Inferior parietal cortex (tissue), 1 donor: Measurements from ENCODE around the gene DDX23.
A peak's percentile ranks its signal among the peaks of the same experiment; 100 is the strongest.

ENCODE experiments used
- DNase-seq: peaks from one replicate; pipeline ENCODE4 v3.0.0-alpha.2; 2016; ENCODE audit errors: extremely low spot score

Gene DDX23

DNA sequence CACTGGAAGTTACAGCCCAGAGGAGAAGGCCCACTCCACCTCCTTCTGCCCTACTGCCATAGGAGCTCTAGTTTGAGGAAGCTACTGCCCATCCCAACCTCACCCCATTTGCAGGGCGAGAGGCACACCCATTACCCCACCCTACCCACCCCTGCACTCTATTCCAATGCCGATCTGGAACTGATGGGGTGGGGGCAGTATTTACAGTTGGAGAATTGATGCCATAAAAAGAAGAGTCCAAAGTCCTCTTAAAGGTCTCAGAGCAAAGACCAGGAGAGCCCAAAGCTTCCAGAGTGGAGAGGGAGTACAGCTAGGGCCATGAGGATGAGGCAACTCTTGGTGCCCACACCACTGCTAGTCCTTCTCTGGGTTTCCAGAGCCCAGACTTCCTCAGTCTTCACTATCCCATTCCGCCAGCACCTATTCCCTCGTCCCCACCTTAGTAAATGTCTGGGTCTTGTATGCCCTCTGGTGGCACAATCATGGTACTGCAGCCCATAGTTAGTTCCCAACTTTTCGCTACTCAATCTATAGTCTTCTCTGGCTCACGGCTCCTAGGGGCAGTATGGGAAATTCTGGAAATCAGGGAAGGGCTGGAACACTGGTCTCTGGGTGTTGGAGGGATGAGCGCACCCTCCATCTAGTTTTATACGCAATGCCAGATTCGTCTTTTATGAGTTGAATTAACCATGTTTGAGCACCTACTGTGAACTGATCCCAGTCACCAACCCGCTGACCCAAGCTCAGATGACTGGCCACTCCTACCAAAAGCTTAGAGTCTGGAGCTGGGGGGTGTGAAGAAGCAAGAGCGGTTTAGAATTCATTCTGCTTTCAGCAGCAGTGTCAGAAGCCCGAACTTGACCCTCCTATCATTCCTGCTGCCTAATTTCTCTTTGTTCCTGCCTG lies 56.2 kb downstream of the DDX23 start:
- peak; percentile 94 for DNase-seq

DNA sequence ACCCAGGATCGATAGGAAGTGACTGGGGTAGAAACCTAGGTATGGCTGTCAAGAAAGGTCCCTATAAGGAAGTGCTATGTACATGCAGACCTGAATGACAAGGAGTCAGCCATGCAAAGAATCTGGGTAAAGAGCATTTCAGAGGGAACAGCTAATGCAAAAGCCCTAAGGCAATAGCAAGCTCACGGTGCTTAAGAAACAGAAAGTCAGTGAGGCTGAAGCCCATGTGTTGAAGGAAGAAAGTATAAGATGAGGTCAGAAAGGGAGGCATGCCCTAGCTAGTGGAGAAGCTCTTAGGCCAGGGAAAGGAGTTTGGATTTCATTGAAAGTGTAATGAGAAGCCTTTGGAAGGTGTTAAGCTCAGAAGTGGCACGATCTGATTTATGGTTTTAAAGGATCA lies 57.1 kb downstream of the DDX23 start:
- no peak for DNase-seq

DNA sequence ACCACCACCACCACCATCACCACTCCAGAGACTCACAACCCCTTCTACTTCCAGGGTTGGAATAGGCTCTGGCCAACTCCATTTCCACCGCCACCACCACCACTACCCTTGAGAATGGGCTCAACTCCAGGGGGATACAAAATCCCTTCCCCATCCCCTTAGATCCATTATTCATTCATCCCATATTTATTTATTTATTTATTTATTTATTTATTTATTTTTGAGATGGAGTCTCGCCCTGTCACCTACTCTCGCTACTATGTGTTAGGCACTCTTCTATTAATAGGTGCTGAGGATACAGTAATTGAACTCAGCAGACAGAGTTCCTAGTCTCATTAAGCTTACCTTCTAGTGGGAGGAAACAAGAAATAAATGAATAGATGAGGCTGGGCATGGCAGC lies 58.3 kb downstream of the DDX23 start:
- no peak for DNase-seq

DNA sequence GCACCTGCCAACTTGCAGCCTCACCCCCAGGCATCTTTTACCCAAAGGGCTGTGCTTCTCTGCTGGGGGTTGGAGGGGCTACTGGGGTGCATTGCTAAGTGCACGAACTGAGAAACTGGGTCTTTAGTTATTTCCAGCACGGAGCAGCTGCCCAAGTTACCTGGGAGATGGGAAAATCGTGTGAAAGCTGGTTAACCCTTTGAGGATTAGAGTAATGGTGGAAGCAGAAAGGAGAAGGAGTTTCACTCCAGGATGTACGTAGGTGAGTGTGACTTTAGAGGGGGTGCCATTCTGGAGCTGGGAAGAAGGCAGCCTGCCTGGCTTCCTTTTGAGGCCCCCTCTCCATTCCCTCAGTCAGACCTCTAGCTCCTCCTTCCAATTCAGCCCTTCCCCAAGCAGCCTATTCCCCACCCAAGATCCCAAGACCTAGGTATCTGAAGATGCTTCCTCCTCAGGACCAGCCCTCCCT lies 62.1 kb downstream of the DDX23 start:
- DNase-seq, result no peak

DNA sequence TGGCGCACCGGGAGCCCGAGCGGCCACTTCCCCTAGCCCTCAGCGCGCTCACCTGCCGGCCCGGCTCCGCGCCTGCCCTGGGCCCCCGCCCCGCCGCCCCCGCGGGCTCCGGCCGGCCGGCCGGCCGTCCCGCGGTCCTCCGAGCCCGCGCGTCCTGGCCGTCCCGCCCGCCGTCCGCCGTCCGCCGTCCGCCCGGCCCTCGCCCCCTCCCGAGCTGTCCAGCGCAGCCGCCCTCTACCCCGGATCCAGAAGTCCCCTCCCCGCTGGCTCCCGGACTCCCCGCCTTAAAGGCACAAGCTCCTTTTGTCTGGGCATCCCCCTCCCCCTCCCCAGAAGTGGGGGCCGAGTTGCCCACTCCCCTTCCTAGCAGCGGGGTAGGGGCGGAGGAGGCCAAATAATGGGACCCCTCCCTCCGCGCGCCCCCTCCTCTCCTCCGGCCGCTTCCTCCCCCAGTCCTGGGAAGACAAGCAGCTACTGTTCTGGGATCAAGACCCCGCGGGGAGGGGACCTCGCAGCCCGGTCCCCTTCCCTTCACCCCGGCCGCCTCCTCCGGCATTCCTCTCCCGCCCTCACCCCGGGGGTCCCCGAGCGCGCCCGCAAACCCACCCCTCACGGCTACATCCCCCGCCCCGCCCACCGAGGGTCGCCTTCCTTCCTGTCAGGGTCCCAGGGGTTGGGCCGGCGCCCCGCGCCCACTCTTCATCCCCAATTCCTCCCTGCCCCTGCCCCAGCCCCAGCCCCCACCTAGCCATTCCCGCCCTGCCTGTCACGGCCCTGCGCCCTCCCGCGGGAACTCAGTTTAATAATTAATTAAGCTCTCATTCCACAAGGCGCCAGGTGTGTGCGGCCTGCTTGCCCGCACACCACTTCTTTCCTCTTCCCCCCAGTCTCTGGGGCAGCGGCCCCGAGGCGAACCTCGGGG lies 62.8 kb downstream of the DDX23 start, which contains the start of gene ADCY6:
ADCY6 (minus strand) TSS at position 236 of the 922 bp plus-strand sequence. CDS start 5,655 bp downstream, outside the sequence.
- peak; percentile 35 for DNase-seq

DNA sequence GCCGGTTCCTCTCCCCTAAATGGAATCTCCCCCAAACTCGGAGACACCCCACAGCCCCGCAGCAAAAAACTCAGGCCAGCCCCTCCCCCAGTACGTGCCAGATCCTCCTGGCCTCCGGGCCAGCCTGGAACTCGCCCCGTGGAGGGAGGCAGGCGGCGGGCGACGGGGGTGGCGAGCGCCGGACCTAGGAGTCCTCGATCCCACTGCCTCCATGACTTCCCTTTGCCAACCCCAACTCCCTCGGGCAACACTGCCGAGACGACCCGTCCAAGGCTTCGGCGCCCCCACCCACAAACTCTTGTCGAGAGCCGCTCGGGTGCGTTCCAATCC lies 63.5 kb downstream of the DDX23 start:
- DNase-seq, result no peak

DNA sequence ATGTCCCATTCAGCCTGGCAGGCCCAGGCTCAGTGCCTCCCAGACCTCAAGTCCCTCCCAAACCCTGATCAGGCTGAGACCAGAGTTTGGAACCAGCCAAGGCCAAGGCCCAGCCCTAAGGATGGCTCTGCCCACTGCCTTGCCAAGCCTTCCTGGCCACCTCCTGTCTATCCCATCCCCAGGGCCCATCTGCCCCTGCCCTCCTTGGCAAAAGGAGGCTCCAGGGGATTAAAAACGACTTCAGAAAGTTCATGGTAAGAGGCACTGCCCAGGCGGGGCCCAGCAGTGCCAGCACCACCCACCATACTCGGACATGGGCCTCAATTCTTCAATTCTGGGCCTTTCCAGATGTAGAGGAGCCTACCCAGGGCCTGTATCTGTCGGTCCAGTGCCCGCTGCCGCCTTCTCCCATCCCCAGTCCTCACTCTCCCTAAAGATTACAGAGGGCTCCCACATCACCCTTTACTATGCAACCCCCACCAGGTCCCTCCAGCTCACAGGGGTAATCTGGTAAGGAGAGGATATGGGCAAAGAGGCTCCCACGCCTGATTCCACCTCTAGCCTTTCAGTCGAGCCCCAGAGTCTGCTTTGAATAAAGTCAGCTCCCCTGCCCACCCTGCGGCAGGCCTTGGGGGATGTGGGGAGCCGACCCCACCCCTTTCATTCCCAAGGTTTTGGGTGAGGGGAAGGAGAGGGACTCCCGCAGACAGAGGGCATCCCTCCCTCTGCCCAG lies 64.0 kb downstream of the DDX23 start:
- no peak for DNase-seq

DNA sequence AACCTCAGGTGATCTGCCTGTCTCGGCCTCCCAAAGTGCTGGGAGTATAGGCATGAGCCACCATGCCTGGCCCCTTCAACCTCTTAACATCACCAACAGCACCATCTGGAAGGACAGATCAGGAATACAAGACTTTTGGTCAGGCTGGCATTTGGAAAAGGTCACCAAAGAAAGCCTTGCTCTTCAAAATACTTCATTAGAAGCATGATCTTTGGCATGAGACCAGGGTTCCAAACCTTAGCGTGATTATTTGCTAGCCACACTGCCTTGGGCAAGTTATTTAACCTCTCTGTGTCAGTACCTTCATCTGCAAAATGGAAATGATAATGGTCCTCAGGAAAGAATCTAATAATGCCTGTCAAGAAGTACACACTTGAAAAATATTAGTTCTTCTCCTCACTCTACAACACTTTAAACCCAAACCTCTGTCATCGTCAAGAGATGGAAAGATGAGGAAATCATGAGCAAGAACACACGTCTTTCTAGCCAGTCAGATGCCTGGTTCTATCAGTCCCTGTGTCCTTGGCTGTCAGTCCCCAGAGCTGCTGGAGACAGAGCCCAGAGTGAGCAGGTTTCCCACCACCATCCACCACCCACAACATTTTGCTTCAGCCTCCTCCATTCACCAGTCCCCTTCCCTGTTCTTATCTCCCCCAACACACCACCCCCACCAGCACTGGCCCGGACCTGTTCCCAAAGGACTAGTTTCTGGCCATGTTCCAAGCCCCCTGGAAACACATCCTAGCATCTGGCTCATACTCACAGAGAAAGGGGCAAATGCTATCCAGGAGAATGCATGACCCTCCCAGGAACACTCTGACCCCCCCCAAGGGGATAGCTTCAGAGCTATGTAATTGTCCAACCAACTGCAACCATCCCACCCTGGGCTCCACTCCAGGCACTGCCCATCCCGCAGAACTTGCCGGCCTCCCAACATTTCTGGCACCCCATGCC lies 65.1 kb downstream of the DDX23 start:
- DNase-seq, result no peak

DNA sequence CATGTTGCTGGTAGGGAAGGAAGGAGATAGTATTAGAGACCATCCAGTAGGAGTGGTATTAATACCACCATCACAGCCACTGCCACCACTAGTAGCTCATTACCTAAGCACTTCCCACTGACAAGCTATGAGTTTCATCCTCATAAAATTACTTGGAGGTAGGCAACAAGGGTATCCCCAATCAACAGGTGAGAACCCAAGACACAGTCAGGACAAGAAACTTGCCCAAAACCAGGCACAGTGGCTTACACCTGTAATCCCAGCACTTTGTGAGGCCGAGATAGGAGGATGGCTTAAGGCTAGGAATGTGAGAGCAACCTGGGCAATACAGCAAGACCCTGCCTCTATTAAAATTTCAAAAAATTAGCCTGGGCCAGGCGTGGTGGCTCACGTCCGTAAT lies 68.5 kb downstream of the DDX23 start:
- DNase-seq, result no peak

DNA sequence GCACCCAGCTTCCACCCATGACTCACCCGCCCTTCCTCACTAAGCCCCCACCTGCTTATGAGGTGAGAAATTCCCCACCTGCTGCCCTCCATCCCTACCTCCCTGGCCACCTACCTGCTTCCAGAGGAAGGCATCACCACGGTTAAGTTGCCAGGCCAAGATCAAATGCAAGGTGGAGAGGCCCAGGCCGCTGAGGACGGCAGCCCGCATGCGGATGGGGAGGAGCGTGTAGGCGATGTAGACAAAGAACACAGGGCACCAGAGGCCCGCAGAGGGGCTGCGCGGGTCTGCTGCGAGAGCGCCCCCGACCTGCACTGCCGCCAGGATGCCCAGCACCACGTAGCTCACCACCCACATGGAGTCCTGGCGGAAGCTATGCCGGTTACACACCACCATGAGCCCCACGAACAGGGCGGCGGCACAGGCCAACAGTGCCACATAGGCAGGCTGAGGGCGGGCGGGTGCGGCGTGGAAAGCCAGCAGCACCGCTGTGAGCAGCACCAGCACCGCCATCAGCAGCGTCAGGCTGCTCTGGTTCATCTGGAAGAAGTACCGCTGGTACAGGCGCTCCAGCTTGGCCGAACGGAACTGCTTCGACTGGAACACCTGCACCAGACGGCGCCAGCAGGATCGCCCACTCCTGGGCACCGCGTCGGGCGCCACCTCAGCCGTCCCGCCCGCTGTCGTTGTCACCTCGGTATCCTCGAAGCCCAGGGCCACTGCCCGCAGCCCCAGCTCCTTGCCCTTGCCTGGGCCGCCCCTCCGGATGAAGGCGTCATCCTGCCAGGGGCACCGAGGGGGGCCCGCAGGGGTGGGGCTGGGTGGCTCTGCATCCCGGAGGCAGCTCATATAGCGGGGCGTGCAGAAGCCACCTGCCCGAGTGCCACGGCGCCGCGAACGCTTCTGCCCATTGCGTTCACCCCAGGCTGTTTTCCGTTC lies 69.2 kb downstream of the DDX23 start:
- no peak for DNase-seq

DNA sequence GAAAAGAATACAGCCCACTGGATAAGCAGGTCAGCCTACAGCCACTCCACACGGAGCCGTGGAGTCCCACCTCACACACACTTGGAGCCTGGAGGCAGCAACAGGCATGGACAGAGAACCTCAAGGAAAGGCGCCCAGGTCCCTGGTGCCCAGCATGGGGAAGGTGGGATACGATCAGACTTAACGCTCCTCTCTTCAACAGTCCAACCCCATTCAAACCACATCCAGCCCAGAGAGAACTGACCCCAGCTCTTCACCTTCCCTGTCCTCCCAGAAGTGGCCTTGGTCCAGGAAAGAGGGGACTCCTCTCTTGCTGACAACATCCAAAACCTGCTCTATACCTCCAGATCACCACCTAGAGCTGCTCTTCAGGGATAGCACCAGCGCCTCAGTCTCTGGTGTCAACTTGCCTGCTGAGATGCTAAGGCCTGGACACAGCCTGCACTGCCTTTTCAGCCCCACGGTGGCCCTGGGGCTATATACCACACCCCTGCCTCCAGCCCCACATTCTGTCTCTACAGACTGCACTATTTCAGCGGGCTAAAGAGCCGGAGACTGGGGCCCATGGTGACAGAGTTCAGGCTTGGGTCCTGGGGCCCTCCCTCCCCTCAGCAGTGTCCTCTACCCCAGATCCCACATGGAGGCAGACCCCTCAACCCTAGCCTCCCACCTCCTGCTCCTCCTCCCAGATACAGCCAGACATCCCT lies 70.1 kb downstream of the DDX23 start:
- no peak for DNase-seq

DNA sequence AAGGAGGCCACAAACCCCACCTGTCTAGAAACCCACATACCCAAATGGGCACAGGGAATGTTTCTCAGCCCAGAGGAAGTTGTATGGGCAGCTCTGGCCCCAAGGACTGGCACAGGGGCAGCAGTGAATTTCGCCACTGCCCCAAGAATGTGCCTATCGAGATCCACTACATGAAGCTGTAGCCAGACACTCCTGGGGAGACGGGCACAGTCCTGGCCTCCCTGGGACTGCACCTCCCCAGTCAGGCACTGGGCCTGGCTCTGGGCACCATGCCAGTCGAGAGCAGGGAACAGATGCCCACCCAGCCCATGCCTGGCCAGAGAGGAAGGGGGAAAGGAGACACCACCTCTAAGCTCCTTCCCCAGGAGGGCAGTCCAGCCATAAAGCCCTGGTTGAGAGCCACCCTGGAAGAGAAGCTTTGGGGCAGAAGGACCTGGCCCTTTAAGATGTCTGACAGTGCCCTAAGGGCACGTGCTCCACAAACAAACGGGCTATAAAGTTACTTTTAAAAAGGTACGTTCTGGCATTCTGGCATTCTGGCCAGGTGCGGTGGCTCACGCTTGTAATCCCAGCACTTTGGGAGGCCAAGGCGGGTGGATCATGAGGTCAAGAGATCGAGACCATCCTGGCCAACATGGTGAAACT lies 71.5 kb downstream of the DDX23 start:
- no peak for DNase-seq

DNA sequence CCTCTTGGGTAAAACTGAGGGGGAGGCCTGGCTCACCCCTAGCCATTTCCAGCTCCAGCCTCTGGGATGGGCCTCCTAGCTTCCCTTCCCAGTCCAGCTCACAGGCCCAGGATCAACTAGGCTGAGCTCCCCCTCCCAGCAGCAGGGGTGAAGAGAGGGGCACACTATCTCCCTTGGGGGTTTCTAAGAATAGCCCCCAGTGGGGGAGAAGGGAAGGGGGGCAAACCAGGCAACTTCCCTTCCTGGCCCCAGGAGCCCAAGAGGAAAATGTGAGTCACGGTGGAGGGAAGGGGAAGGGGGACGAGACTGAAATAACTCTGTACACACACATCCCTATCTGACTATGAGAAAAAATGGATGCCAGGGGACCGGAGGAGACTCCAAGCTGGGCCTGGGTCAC lies 72.1 kb downstream of the DDX23 start:
- DNase-seq, result no peak
